ENCODE data around the gene CHEK1.

The CHEK1 gene

GRCh38 chr11:125626288-125626950, 1.5 kb downstream of the CHEK1 start:
- peak; percentile 90 for DNase-seq

- DNase-seq, result no peak
These were observed 2.4 kb downstream of the CHEK1 start for GRCh38 chr11:125627236-125627910.

- no peak for DNase-seq
These were observed 12.9 kb downstream of the CHEK1 start for GRCh38 chr11:125637840-125638239.

- no peak for DNase-seq
These were observed 13.4 kb downstream of the CHEK1 start for GRCh38 chr11:125638315-125638714.

- no peak for DNase-seq
These were observed 20.9 kb downstream of the CHEK1 start for GRCh38 chr11:125645871-125646270.

- DNase-seq, result no peak
These were observed 24.7 kb downstream of the CHEK1 start for GRCh38 chr11:125649465-125650166.

- no peak for DNase-seq
These were observed 37.7 kb downstream of the CHEK1 start for GRCh38 chr11:125662689-125663088.

GRCh38 chr11:125663910-125664309, 38.9 kb downstream of the CHEK1 start:
- no peak for DNase-seq

GRCh38 chr11:125667151-125667550, 42.2 kb downstream of the CHEK1 start:
- DNase-seq, result no peak

GRCh38 chr11:125670172-125670571, 45.2 kb downstream of the CHEK1 start:
- no peak for DNase-seq

- DNase-seq, result no peak
These were observed 46.6 kb downstream of the CHEK1 start for GRCh38 chr11:125671561-125671960.

- no peak for DNase-seq
These were observed 49.2 kb downstream of the CHEK1 start for GRCh38 chr11:125674210-125674609.

GRCh38 chr11:125675196-125675595, 50.2 kb downstream of the CHEK1 start:
- DNase-seq, result no peak

GRCh38 chr11:125679397-125679796, 54.4 kb downstream of the CHEK1 start:
- DNase-seq, result peak; percentile 34

- DNase-seq, result no peak
These were observed 54.9 kb downstream of the CHEK1 start for GRCh38 chr11:125679837-125680236.

- DNase-seq, result no peak
These were observed 55.8 kb downstream of the CHEK1 start, which contains the start of gene ACRV1 for GRCh38 chr11:125680747-125681146. Gene ACRV1 (minus strand): TSS chr11:125680847. CDS start chr11:125680780, 67 bp downstream.

GRCh38 chr11:125685228-125685627, 60.3 kb downstream of the CHEK1 start:
- DNase-seq, result no peak

GRCh38 chr11:125688066-125688465, 63.1 kb downstream of the CHEK1 start:
- DNase-seq, result no peak

GRCh38 chr11:125688632-125689031, 63.7 kb downstream of the CHEK1 start:
- DNase-seq, result no peak

- DNase-seq, result no peak
These were observed 64.4 kb downstream of the CHEK1 start for GRCh38 chr11:125689274-125689859.

- DNase-seq, result no peak
These were observed 65.0 kb downstream of the CHEK1 start for GRCh38 chr11:125690006-125690405.

GRCh38 chr11:125692887-125693286, 67.9 kb downstream of the CHEK1 start:
- no peak for DNase-seq

- DNase-seq, result no peak
These were observed 70.0 kb downstream of the CHEK1 start for GRCh38 chr11:125694951-125695350.
